ENCODE results near the gene ATP1B2.
A peak's percentile ranks its signal among the peaks of the same experiment; 100 is the strongest.

The ATP1B2 gene

DNA sequence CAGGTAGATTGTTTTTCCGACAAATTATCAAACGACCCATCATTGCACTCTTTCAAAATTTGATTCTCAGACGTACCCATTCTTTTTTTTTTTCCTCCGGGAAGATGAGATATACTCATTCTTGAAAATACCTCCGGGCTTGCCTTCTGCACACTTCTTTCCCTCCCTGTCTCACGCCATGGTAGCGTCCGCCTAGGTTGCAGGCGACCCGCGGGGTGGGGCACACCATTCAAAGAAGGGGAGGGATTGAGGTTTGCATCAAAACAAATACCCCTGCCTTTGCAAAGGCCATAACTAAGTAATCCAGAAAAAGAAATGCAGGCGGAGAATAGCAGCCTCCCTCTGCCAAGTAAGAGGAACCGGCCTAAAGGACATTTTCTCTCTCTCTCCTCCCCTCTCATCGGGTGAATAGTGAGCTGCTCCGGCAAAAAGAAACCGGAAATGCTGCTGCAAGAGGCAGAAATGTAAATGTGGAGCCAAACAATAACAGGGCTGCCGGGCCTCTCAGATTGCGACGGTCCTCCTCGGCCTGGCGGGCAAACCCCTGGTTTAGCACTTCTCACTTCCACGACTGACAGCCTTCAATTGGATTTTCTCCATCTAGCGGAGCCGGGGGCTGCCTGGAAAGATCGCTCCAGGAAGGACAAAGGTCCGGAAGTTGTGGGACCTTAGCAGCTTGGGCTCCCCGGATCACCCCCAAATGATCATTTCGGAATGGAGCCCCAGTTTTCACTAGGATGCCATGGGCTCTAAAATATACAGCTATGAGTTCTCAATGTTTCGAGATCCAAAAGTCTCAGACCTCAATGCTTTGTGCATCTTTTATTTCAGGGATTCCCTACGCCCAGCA is 35.7 kb downstream of the ATP1B2 start:
- DNase-seq = peak; percentile 94

DNA sequence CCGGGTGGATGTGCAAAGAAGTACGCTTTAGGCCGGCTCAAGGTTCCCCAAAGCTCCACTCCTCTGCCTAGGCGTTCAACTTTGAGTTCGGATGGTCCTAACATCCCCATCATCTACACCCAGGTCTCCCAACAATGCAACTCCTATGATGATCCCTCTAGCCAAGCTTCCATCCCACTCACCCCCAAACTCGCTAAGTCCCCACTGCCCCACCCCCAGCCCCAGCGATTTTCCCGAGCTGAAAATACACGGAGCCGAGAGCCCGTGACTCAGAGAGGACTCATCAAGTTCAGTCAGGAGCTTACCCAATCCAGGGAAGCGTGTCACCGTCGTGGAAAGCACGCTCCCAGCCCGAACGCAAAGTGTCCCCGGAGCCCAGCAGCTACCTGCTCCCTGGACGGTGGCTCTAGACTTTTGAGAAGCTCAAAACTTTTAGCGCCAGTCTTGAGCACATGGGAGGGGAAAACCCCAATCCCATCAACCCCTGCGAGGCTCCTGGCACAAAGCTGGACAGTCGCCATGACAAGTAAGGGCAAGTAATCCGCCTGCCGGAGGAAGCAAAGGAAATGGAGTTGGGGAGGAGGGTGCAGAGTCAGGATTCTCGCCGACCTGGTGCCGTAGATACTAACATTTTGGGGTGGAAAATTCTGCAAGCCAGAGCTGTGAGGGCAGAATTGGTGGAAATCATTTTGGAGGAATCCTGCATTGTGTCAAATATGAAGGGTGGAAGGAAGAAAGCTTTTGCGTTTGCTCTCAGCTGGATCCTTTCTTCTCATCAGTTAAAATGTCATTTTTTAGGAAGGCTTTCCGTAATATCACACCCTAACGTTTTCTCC is 36.6 kb downstream of the ATP1B2 start, which contains the start of gene TP53:
Gene TP53, minus strand, starts transcription at position 419 of the 836 bp plus-strand sequence. CDS start 10,896 bp downstream, outside the sequence.
- peak; percentile 87 for DNase-seq

DNA sequence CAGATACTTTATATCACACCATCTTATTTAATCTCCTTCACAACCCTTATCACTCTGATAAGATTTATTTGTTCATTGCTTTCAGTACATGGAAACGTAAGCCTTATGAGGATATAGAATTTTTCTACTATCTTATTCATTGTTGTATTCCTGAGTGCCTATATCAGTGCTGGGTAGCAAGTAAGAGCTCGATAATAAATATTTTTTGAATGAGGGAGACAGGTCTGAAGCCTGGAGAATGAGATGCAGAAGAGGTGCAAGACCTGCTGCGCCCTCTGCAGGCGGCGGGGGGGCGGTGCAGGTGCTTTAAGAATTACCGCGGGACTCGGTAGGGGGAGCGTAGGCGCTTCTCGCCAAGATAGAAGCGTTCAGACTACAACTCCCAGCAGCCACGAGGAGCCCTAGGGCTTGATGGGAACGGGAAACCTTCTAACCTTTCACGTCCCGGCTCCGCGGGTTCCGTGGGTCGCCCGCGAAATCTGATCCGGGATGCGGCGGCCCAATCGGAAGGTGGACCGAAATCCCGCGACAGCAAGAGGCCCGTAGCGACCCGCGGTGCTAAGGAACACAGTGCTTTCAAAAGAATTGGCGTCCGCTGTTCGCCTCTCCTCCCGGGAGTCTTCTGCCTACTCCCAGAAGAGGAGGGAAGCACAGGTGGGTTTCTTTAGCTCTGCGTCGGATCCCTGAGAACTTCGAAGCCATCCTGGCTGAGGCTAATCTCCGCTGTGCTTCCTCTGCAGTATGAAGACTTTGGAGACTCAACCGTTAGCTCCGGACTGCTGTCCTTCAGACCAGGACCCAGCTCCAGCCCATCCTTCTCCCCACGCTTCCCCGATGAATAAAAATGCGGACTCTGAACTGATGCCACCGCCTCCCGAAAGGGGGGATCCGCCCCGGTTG is 37.4 kb downstream of the ATP1B2 start, which contains the start of gene WRAP53:
Gene WRAP53, plus strand, starts transcription at position 570 of the 900 bp plus-strand sequence. Its CDS starts 172 bp downstream, at position 742.
- DNase-seq = peak; percentile 95

DNA sequence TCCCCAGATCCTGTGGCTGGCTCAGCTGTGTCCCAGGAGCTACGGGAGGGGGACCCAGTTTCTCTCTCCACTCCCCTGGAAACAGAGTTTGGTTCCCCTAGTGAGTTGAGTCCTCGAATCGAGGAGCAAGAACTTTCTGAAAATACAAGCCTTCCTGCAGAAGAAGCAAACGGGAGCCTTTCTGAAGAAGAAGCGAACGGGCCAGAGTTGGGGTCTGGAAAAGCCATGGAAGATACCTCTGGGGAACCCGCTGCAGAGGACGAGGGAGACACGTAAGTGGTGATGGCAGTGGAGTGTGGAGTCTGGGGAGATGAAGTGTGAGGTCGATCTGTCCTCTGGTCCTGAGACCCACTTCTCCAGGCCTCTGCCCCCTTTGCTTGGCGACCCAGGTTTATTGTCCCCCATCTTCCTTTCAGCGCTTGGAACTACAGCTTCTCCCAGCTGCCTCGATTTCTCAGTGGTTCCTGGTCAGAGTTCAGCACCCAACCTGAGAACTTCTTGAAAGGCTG is 38.1 kb downstream of the ATP1B2 start:
- no peak for DNase-seq

DNA sequence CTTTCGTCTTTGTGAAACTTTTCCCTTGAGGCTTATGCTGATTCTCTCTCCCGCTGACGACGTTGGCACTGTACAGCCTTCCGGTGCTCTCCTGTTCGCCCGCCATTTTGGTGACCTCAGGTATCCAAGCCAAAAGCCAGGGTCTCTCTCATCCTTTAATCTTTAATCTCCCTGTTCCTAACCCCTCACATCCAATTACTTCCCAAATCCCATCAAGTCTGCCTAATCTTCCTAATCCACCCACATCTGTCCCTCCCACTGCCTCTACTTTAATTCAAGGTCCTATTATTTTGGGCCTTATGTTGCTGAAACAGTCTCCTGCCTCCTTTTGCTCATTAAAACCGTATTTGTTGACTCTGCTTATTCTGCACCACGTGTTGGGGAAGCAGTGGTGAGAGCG is 44.9 kb downstream of the ATP1B2 start:
- DNase-seq = no peak

DNA sequence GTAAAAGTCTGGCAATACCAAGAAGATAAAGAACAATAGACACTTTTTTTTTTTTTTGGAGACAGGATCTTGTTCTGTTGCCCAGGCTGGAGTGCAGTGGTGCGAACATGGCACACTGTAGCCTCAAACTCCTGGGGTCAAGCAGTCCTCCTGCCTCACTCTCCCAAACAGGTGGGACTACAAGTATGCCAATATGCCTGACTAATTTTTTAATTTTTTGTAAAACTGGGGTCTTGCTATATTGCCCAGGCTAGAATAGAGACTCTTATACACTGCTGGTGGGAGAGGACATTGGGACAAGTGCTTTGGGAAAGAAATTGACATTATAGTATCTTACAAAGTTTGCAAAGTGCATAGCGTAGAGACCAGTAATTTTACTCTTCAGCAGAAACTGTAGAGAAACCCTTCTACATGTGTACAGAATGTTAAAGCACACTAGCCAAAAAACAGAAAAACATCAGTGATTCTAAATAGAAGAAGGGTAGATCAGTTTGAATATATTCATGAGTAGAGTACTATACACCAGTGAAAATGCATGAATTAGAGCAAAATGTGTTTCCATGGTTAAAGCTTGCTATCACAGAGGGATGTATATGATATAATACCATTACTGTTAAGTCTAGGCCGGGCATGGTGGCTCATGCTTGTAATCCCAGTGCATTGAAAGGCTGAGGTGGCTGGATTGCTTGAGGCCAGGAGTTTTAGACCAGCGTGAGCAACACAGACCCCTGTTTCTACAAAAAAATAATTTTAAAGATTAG is 47.3 kb downstream of the ATP1B2 start:
- DNase-seq = no peak

DNA sequence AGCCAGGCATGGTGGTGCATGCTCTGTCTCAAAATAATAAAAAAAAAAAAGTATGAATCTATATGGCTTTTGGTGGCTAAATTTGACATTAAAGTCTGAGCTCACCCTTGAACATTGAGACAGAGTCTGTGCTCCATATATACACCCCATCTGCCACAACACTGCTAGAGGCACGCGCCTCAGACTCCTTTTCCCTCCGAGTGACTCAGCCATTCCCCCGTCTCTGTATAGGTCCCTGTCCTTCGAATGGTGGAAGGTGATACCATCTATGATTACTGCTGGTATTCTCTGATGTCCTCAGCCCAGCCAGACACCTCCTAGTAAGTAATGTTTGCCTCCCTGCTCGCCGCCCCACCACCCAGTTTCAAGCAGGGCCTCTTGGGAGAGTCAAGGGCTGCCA is 49.8 kb downstream of the ATP1B2 start:
- DNase-seq = no peak

DNA sequence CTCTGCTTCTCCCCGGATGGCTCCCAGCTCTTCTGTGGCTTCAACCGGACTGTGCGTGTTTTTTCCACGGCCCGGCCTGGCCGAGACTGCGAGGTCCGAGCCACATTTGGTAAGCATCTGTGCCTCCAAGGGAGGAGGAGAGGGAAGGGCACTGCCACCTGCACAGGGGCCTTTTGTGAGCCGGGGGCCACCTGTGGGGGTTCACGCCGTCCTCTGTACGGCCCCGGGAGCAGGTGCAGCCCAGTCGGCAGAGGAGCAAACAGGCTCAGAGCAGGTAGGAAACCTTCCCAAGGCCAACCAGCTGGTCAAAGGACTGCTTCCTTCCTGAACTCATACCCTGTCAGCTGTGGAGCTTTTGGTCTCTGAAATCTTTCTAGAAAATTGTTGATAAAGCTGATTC is 51.0 kb downstream of the ATP1B2 start:
- no peak for DNase-seq

DNA sequence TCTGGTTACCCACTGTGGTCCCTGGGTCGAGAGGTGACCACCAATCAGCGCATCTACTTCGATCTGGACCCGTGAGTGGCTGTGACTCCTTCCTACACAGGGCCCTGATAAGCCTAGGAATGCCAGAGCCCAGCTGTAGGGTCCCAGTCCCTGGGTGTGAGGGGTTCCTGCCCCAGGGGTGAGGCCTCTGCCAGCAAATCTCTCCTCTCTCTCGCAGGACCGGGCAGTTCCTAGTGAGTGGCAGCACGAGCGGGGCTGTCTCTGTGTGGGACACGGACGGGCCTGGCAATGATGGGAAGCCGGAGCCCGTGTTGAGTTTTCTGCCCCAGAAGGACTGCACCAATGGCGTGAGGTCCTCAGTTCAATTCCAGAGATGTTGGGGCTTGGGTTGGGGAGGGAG is 52.0 kb downstream of the ATP1B2 start:
- DNase-seq = no peak

DNA sequence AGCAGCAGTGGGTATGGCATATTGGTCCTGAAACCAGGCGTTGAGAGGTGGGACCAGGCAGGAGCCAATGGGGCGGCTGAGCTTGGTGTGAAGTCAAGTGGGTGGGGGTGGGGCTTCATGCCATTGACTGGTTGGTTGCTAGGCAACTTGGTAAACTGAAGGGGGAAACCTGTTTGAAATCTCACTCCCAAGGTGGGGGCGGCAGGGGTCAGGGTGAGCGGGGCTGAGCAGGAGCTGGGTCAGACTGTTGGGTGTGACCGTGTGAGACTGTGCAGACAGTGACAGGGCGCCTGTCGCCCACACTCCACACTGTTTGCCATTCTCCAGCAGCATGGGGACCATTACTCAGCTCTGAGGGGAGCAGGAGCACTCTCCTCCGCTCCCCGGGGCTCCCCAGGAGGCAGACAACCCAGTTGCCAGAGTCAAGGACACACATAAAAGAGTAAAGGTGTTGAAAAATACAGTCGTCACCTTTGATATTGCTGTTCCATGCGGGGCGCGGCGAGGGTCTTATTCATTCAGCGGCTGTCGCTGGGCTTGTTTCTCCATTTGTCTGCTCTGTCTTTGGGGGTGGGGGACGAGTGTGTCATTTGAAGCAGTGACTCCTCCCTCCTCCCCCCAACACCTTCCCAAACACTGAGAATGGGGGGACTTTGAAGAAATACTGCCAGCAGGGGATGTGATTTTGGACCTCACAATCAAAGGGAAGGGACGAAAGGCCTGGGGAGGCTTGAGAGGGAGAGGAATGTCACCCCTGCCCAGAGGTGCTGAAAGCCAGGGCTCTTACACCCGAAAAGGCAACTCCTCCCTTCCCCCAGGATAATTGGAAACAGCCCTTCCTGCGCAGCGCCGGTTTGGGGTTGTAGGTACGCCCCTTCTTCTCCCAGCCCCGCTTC is 53.1 kb downstream of the ATP1B2 start:
- DNase-seq = peak; percentile 43

DNA sequence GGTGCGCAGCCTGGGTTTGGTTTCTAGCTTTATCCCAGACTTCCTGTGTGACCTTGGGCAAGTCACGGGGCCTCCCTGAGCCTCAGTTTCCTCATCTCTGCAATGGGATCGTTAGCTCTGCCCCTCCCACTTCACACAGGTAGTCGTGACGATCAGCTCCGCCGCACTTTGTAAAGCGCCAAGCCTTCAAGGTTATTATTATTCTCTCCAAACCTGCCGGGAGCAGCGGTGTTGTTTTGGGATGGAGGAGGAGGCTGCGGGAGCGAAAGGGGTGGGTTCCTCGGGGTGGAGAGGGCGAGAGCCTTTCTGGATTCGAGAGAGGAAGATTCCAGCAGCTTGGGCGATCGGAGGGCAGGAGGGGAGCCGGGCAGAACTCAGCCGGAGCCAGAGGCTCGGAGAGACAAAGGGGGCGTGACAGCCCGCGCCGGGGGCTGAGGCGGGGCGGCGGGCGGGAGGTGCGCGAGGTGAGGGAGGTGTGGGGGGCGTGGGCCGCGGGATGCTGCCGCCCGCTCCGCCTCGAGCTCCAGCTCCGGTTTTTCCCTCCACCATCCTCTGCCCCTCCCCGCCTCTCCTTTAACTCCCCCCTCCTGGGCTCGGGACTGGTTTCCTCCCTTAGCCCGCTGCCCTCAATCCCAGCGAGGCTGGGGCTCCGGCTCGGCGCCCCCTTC is 54.0 kb downstream of the ATP1B2 start, which contains the start of gene EFNB3:
Gene EFNB3, plus strand, starts transcription at position 602 of the 668 bp plus-strand sequence. CDS start 397 bp downstream, outside the sequence.
- DNase-seq = peak; percentile 33

DNA sequence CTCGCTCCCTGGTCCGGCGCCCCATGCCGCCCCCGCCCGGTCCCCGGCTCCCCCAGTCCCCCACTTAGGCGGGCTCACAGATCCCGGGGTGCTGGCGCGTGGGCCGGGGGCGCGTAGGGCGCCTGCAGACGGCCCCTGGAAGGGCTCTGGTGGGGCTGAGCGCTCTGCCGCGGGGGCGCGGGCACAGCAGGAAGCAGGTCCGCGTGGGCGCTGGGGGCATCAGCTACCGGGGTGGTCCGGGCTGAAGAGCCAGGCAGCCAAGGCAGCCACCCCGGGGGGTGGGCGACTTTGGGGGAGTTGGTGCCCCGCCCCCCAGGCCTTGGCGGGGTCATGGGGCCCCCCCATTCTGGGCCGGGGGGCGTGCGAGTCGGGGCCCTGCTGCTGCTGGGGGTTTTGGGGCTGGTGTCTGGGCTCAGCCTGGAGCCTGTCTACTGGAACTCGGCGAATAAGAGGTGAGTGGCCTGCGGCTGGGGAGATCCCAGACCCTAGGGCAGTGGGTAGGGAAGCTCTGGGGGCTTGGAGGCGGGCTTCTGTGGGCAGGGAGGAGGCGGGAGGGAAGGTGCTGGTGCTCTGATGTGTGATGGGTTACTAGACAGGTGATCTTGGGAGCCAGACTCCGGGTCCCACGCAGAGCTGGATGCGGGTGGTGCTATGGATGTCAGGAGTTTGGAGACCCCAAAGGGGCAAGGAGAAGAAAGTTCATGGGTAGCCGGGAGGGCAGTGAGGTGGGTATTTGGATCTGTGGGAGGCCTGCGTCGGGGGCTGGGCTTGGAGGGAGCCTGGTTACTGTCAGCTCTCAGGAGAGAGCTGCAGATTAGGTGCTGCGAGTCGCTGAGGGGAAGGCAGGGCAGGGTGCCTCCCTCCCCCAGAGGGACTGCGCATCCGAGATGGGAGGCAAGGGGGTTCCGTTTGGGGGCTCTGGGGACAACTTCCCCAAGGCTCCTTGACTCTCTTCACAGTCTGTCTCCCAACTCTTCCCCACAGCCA is 54.8 kb downstream of the ATP1B2 start:
- DNase-seq = no peak

DNA sequence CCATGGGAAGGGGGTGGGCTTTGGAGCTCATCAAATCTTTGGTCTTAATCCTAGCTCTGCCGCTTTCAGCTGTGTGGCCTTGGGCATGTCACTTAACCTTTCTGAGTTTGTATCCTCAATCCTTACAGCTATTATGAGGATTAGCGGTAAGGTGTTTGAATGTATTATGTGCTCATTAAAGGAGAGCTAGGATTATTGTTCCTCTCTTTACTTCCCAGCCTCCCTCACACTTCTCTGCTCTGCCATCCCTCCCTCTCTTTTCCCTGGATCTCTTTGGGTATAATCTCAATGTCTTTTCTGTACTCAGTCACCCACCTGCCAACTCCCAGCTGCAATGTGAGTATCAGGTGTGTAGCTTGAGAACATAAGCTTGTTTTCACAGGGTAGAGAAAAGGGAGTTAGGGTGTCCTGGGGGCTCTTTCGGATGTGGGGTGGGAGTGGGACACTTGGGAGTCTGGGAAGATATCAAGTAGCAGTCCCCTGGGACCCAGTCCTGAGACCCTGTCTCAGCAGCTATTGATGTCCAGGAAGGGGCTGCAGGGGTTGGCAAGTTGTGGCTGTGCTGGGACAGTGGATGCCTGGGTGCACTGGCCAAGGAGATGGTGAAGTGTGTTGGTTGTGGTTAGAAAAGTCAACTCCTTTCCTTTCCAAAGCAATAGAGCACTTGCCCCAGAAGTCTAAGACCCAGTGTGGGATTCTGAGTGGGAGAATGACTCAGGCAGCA is 56.1 kb downstream of the ATP1B2 start:
- DNase-seq = no peak
